Liver (tissue), 9 donors: Measurements from ENCODE around the gene GPR75. TPM values are rescaled to one million over a fixed set of nuclear protein-coding genes. Genes with fewer than 3 reads are reported as not detected.

ENCODE experiments used
- DNase-seq: peaks from one replicate; pipeline ENCODE4 v3.0.0-alpha.2; 2017; ENCODE audit warnings: low spot score
- H3K27ac ChIP-seq, 2 donors: one replicate each; pipeline ENCODE4 v1.7.0; 2013; ENCODE audit warnings: inconsistent platforms in 2 of 2, low read length in 2 of 2, control low read depth in 1 of 2, low read depth in 1 of 2, mild to moderate bottlenecking in 1 of 2
- H3K27me3 ChIP-seq, 4 donors: one replicate each; pipeline versions ENCODE4 v1.6.1 to v1.7.0; 2013; ENCODE audit warnings: low read length in 3 of 4, inconsistent platforms in 1 of 4, mild to moderate bottlenecking in 1 of 4, moderate library complexity in 1 of 4; ENCODE audit not compliant: control insufficient read depth in 4 of 4, insufficient read depth in 4 of 4
- H3K36me3 ChIP-seq, 4 donors: one replicate each; pipeline versions ENCODE4 v1.6.1 to v1.7.0; 2013; ENCODE audit warnings: low read length in 3 of 4, mild to moderate bottlenecking in 3 of 4, low read depth in 1 of 4, moderate library complexity in 1 of 4; ENCODE audit not compliant: control insufficient read depth in 4 of 4, insufficient read depth in 3 of 4
- H3K4me1 ChIP-seq, 4 donors: one replicate each; pipeline versions ENCODE4 v1.6.1 to v1.7.0; 2013; ENCODE audit warnings: low read length in 3 of 4, mild to moderate bottlenecking in 3 of 4, moderate library complexity in 1 of 4; ENCODE audit not compliant: control insufficient read depth in 4 of 4, insufficient read depth in 4 of 4
- H3K4me3 ChIP-seq, 3 donors: one replicate each; pipeline versions ENCODE4 v1.6.1 to v1.7.0; 2013; ENCODE audit warnings: low read length in 3 of 3, control low read depth in 1 of 3, low read depth in 1 of 3, mild to moderate bottlenecking in 1 of 3
- H3K9ac ChIP-seq, 2 donors: one replicate each; pipeline ENCODE4 v1.7.0; 2013; ENCODE audit warnings: low read length in 2 of 2, mild to moderate bottlenecking in 2 of 2, moderate library complexity in 2 of 2, control low read depth in 1 of 2, low read depth in 1 of 2
- H3K9me3 ChIP-seq, 4 donors: one replicate each; pipeline versions ENCODE4 v1.6.1 to v1.7.0; 2013; ENCODE audit warnings: low read length in 3 of 4; ENCODE audit not compliant: control insufficient read depth in 4 of 4
- ATF3 ChIP-seq: IDR thresholded peaks from 2 replicates; pipeline ENCODE4 v1.6.1; 2016; ENCODE audit warnings: antibody characterized with exemption
- EGR1 ChIP-seq, 2 donors: IDR thresholded peaks; 2 replicates each; pipeline ENCODE4 v1.6.1; 2016 to 2018; ENCODE audit warnings: antibody characterized with exemption in 2 of 2, low read depth in 2 of 2
- FOXA1 ChIP-seq: IDR thresholded peaks from 2 replicates; pipeline ENCODE4 v1.6.1; 2016; ENCODE audit warnings: antibody characterized with exemption
- FOXA2 ChIP-seq: IDR thresholded peaks from 2 replicates; pipeline ENCODE4 v1.6.1; 2016; ENCODE audit warnings: antibody characterized with exemption
- GABPA ChIP-seq, 2 donors: IDR thresholded peaks in 1 of 2; conservative IDR thresholded peaks in 1 of 2; 2 replicates each; pipeline ENCODE4 v1.6.1; 2016; ENCODE audit warnings: antibody characterized with exemption in 2 of 2, mild to moderate bottlenecking in 1 of 2, moderate library complexity in 1 of 2
- HNF4A ChIP-seq, 2 donors: conservative IDR thresholded peaks; 2 replicates each; pipeline ENCODE4 v1.6.1; 2016; ENCODE audit warnings: antibody characterized with exemption in 2 of 2, mild to moderate bottlenecking in 2 of 2
- HNF4G ChIP-seq: IDR thresholded peaks from 2 replicates; pipeline ENCODE4 v1.6.1; 2016; ENCODE audit warnings: antibody characterized with exemption
- JUND ChIP-seq, 2 donors: IDR thresholded peaks; 2 replicates each; pipeline ENCODE4 v1.6.1; 2016; ENCODE audit warnings: antibody characterized with exemption in 2 of 2
- MAX ChIP-seq: IDR thresholded peaks from 2 replicates; pipeline ENCODE4 v1.6.1; 2016; ENCODE audit warnings: antibody characterized with exemption
- NR2F2 ChIP-seq: IDR thresholded peaks from 2 replicates; pipeline ENCODE4 v1.6.1; 2016; ENCODE audit warnings: antibody characterized with exemption
- RAD21 ChIP-seq, 2 donors: IDR thresholded peaks; 2 replicates each; pipeline ENCODE4 v1.6.1; 2016; ENCODE audit warnings: antibody characterized with exemption in 2 of 2, mild to moderate bottlenecking in 2 of 2
- REST ChIP-seq: IDR thresholded peaks from 2 replicates; pipeline ENCODE4 v1.6.1; 2016; ENCODE audit warnings: antibody characterized with exemption, mild to moderate bottlenecking
- RXRA ChIP-seq, 2 donors: IDR thresholded peaks; 2 replicates each; pipeline ENCODE4 v1.6.1; 2017 to 2018; ENCODE audit warnings: antibody characterized with exemption in 2 of 2, mild to moderate bottlenecking in 1 of 2
- SP1 ChIP-seq: IDR thresholded peaks from 2 replicates; pipeline ENCODE4 v1.6.1; 2018; ENCODE audit warnings: antibody characterized with exemption, mild to moderate bottlenecking
- TAF1 ChIP-seq: conservative IDR thresholded peaks from 2 replicates; pipeline ENCODE4 v1.6.1; 2016; ENCODE audit warnings: antibody characterized with exemption, mild to moderate bottlenecking
- YY1 ChIP-seq: IDR thresholded peaks from 2 replicates; pipeline ENCODE4 v1.6.1; 2016; ENCODE audit warnings: antibody characterized with exemption, mild to moderate bottlenecking
- ZBTB33 ChIP-seq: IDR thresholded peaks from 2 replicates; pipeline ENCODE4 v1.6.1; 2016; ENCODE audit warnings: antibody characterized with exemption
- WGBS: extraction: QIAGEN DNeasy Blood & Tissue Kit; methylation state at CpG from one replicate; pipeline ENCODE4 v1.1.7; 2013; 5-methylcytosine and 5-hydroxymethylcytosine counted together
- polyA plus RNA-seq, 2 donors: library from polyadenylated mRNA; stranded (reverse) in 1 of 2; unstranded in 1 of 2; fragments of 200-250 nt in 1 of 2; fragments of >200 nt in 1 of 2; fragmentation: Nextera tagmentation in 1 of 2; extraction: Ambion mirVana in 1 of 2; gene quantifications; one replicate each; pipeline versions ENCODE4 v1.2.1 to v1.2.3, GENCODE V29; 2013 to 2015
- total RNA-seq, 2 donors: library from RNA; depleted of rRNA; stranded (reverse); fragments of >200 nt; gene quantifications; one replicate each; pipeline ENCODE4 v1.2.3, GENCODE V29; 2014
- TF ChIP-seq, protein P1 (sequence below): fragments of 150-350 bp; IDR thresholded peaks from 2 replicates; pipeline ENCODE4 v1.5.1; 2017; ENCODE audit warnings: improper control_type of control experiment, low read depth, low read length; ENCODE audit not compliant: missing input control
- donor health status: healthy.
- donor health status: healthy.
- donor health status: healthy.
- donor health status: healthy.
- donor health status: healthy.

GPR75 gene
- total and polyA plus RNA-seq, 4 donors, result 0.21 to 5.4 (median 1.4) TPM

DNA sequence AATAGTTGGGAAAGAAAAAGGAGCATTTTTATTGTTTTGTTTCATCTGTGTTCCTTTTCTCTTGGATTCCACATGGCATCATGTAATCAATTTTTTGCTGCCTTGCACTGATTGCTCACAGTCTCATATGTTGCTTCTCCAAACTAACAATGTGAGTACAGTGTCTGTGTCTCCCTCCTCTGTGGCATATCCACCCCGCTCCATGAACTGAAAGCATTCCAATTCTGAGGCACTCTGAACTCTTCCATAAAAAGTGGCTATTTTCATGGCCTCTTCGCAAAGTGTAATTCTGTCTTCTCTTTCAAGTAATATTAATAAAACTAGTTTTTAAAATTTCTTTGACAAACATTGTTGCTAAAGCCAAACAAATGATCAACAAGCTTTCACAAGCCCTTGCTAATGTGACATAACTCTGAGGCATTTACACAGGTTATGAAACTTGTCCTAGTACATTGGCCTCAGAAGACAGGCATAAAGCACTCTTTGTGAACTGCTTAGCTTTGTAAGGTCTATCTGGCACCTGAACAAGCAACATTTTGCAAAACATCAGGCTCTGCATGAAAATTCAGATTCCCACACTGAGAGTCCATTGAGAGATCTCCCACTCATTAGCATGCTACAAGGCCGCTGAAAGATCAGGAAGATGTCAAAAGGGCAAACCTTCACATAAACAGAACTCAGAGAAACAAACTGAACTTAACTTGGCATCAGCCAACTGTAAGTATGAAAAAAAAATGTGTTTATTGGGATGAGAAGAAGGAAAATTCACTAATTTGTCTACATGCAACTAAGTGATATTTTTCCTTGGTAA lies 33.0 kb downstream of the GPR75 start:
- peak; percentile 62 for TF ChIP-seq MAX
- TF ChIP-seq GABPA (IDR thresholded peaks at IDR 0.05 in 1 of 2, conservative IDR thresholded peaks at IDR 0.05 in 1 of 2), result no peak
- TF ChIP-seq RXRA (IDR thresholded peaks at IDR 0.05), result peak; percentile 97 to 99
- TF ChIP-seq NR2F2, result peak; percentile 97
- TF ChIP-seq SP1, result peak; percentile 92
- TF ChIP-seq, protein P1, sequence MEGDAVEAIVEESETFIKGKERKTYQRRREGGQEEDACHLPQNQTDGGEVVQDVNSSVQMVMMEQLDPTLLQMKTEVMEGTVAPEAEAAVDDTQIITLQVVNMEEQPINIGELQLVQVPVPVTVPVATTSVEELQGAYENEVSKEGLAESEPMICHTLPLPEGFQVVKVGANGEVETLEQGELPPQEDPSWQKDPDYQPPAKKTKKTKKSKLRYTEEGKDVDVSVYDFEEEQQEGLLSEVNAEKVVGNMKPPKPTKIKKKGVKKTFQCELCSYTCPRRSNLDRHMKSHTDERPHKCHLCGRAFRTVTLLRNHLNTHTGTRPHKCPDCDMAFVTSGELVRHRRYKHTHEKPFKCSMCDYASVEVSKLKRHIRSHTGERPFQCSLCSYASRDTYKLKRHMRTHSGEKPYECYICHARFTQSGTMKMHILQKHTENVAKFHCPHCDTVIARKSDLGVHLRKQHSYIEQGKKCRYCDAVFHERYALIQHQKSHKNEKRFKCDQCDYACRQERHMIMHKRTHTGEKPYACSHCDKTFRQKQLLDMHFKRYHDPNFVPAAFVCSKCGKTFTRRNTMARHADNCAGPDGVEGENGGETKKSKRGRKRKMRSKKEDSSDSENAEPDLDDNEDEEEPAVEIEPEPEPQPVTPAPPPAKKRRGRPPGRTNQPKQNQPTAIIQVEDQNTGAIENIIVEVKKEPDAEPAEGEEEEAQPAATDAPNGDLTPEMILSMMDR, result no peak
- TF ChIP-seq RAD21 (IDR thresholded peaks at IDR 0.05), result peak; percentile 49 to 55
- TF ChIP-seq FOXA2, result peak; percentile 93
- TF ChIP-seq ATF3, result peak; percentile 82
- peak; percentile 72 for TF ChIP-seq YY1
- TF ChIP-seq HNF4G, result peak; percentile 64
- TF ChIP-seq REST, result peak; percentile 75
- peak in 1 of 2 donors; percentile 35 for TF ChIP-seq EGR1 (IDR thresholded peaks at IDR 0.05; ENCODE audit: low read depth in 2 of 2)
- peak; percentile 85 to 88 for TF ChIP-seq JUND (IDR thresholded peaks at IDR 0.05)
- peak; percentile 80 for TF ChIP-seq ZBTB33
- TF ChIP-seq HNF4A (conservative IDR thresholded peaks at IDR 0.05), result peak; percentile 90 to 91
- peak; percentile 69 for TF ChIP-seq TAF1
- peak; percentile 81 for TF ChIP-seq FOXA1
- Histone ChIP-seq H3K9me3 (no peaks in the 10 kb centered on the region), H3K4me3 (peak overlapping the region in 1 of 3 donors; percentile 13), H3K4me1 (peaks cover 4 to 41% (median 33%) of the 10 kb centered on the region in 4 donors), H3K9ac (peak overlapping the region; percentile 16 to 63), H3K27me3 (no peaks in the 10 kb centered on the region), H3K36me3 (no peaks in the 10 kb centered on the region), H3K27ac (peak overlapping the region; percentile 82 to 86)
- DNase-seq, result no peak
- WGBS, result 21% methylated on average over 3 of the region's 3 CpGs
